Measurements from ENCODE around the gene HDAC9.

HDAC9 gene

DNA sequence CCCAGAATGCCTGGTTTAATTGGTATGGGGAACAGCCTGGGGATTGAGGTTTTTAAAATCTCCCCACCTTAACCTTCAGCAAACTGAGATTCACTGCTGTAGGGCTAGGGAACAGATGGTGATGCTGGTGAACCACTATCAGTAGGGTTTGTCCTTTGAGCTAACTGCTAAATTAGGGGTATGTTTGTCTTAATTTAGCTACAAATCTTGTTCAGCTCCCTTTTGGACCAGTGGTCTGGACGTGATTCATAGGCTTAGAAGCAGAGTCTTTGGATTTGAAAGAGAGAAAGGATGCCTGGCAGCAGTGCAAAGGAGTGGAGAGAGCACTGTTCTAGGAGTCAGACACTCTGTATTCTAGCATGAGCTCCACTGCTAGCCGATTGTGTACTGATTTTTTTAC is 2.8 kb downstream of the HDAC9 start:
- no peak for DNase-seq (ENCODE audit: low read depth)
- TF ChIP-seq, protein P1, sequence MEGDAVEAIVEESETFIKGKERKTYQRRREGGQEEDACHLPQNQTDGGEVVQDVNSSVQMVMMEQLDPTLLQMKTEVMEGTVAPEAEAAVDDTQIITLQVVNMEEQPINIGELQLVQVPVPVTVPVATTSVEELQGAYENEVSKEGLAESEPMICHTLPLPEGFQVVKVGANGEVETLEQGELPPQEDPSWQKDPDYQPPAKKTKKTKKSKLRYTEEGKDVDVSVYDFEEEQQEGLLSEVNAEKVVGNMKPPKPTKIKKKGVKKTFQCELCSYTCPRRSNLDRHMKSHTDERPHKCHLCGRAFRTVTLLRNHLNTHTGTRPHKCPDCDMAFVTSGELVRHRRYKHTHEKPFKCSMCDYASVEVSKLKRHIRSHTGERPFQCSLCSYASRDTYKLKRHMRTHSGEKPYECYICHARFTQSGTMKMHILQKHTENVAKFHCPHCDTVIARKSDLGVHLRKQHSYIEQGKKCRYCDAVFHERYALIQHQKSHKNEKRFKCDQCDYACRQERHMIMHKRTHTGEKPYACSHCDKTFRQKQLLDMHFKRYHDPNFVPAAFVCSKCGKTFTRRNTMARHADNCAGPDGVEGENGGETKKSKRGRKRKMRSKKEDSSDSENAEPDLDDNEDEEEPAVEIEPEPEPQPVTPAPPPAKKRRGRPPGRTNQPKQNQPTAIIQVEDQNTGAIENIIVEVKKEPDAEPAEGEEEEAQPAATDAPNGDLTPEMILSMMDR (conservative IDR thresholded peaks at IDR 0.05; ENCODE audit: control insufficient read depth, insufficient read depth, low read depth, low read length) = no peak
- H3K4me3 ChIP-seq (ENCODE audit: control insufficient read depth, low read depth, low read length) = no peak overlapping the region

DNA sequence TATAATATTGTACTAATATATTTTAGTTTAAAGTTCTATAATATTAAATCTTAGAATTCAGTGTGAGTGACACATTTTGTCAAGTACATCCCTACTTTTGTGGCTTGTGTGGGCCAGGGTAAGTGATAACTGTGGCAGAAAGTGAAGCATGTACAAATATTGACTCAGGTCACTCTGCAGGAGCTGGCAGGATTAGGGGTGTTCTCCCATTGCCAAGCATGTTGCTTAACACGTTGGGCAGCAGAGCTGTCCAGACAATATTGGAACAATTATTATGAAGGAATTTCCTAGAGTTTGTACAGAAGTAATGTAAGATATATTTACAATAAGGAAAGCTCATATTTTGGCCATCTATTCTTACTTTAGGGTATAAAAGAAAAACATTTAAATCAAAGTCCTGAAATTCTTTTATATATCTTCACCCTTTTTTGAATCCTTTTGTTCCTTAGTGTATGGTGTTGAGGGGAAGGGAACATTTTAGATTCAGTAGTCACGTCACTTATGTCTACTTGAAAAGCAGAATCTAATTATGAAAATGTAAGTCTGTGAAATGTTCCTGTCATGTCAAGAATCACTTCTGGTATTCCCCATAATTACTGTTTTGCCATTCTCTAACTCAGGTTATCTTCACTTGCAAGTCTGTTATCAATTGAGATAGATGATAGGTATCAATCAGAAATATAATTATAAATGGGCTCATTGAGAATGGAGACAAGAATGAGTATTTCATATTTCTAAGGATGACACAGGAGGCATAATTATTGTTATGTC is 4.0 kb downstream of the HDAC9 start:
- no peak overlapping the region for H3K4me3 ChIP-seq (ENCODE audit: control insufficient read depth, low read depth, low read length)
- DNase-seq (ENCODE audit: low read depth) = no peak
- TF ChIP-seq, protein P1 (conservative IDR thresholded peaks at IDR 0.05; ENCODE audit: control insufficient read depth, insufficient read depth, low read depth, low read length) = no peak

GRCh38 chr7:18503126-18503866 is 7.7 kb downstream of the HDAC9 start:
- DNase-seq (ENCODE audit: low read depth) = no peak
- TF ChIP-seq, protein P1 (conservative IDR thresholded peaks at IDR 0.05; ENCODE audit: control insufficient read depth, insufficient read depth, low read depth, low read length) = no peak

DNA sequence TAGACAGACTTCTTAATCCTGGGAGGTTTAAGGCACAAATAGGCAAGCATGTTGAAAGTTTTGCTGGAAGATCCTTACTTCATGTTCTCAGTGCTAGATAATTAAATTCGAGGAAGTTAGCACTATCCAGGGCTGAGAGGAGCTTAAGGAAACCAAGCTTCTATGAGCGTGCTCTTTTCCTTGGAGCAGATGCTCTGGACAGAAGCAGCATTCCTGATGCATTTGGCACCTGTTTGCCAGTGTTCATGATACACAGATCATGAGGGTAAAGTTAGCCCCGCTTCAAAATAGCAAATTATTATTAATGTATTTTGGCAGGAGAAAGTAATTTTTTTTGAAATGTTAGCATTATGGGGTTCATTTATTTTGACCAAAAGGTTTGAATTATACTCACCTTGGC is 9.4 kb downstream of the HDAC9 start:
- TF ChIP-seq, protein P1 (conservative IDR thresholded peaks at IDR 0.05; ENCODE audit: control insufficient read depth, insufficient read depth, low read depth, low read length) = no peak
- no peak overlapping the region for H3K4me3 ChIP-seq (ENCODE audit: control insufficient read depth, low read depth, low read length)
- no peak for DNase-seq (ENCODE audit: low read depth)

More at GRCh38 chr7:18503126-18503866, 7.7 kb downstream of the HDAC9 start:
- H3K4me3 ChIP-seq (ENCODE audit: control insufficient read depth, low read depth, low read length) = no peak overlapping the region

DNA sequence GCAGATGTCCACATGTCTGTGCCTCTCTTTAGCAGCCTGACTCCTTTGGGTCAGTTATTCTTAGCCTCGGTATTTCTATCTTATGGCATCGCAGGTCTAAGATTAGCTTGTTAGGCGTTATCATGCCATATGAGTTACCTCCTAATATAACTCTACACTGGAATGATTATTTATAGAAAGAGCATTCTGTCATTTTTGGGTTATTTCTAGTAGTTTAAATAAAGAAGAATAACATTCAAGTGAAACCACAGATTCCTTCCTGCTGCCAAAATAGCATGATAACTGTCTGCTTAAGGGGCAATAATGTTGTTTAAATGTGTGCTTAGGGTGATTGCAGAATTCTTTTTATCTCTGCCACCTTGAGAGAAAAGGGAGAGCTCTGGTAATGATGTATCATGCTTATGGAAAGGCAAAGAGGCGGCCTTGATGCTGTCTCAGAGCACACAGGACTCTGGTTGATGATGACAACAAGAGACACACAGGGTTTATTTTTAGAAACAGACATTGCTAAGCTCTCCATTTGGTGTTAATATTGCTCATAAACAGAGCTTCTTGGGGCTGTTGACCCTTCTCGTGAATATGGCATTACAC is 10.4 kb downstream of the HDAC9 start:
- TF ChIP-seq, protein P1 (conservative IDR thresholded peaks at IDR 0.05; ENCODE audit: control insufficient read depth, insufficient read depth, low read depth, low read length) = no peak
- no peak overlapping the region for H3K4me3 ChIP-seq (ENCODE audit: control insufficient read depth, low read depth, low read length)
- peak; percentile 48 for DNase-seq (ENCODE audit: low read depth)

- DNase-seq (ENCODE audit: low read depth) = peak; percentile 94
- TF ChIP-seq, protein P1 (conservative IDR thresholded peaks at IDR 0.05; ENCODE audit: control insufficient read depth, insufficient read depth, low read depth, low read length) = no peak
Observed at GRCh38 chr7:18508443-18509427, 13.2 kb downstream of the HDAC9 start.

More at GRCh38 chr7:18508443-18509427, 13.2 kb downstream of the HDAC9 start:
- peak overlapping the region; percentile 30 for H3K4me3 ChIP-seq (ENCODE audit: control insufficient read depth, low read depth, low read length)

Data from fibroblast of mammary gland (primary cell).